Spleen (tissue), 11 donors: ENCODE measurements around the gene KCNQ1. TPM values are rescaled to one million over a fixed set of nuclear protein-coding genes. Genes with fewer than 3 reads are reported as not detected.

Source experiments
- DNase-seq: peaks from one replicate; pipeline ENCODE4 v3.0.0-alpha.2; 2020
- H3K27ac ChIP-seq, 8 donors: fragments of 200-600 bp; sonication (generic) in 7 of 8; 1 replicate in 4 of 8; 2 replicates in 4 of 8; pipeline versions ENCODE4 v1.5.0 to v1.8.0; 2016 to 2021; ENCODE audit warnings: inconsistent platforms in 4 of 8, mild to moderate bottlenecking in 4 of 8, moderate library complexity in 1 of 8
- H3K27me3 ChIP-seq, 7 donors: fragments of 200-600 bp; sonication (generic) in 6 of 7; replicated peaks in 1 of 7; 1 replicate in 4 of 7; 2 replicates in 3 of 7; pipeline versions ENCODE4 v1.5.0 to v1.8.0; 2016 to 2021; ENCODE audit warnings: inconsistent platforms in 3 of 7, mild to moderate bottlenecking in 1 of 7
- H3K36me3 ChIP-seq, 6 donors: fragments of 200-600 bp; sonication (generic) in 5 of 6; 1 replicate in 4 of 6; 2 replicates in 2 of 6; pipeline versions ENCODE4 v1.5.0 to v1.8.0; 2016 to 2021; ENCODE audit warnings: inconsistent platforms in 2 of 6
- H3K4me1 ChIP-seq, 6 donors: fragments of 200-600 bp; sonication (generic) in 5 of 6; 1 replicate in 3 of 6; 2 replicates in 3 of 6; pipeline versions ENCODE4 v1.5.0 to v1.8.0; 2016 to 2021; ENCODE audit warnings: inconsistent platforms in 3 of 6
- H3K4me3 ChIP-seq, 8 donors: fragments of 200-600 bp; sonication (generic) in 7 of 8; 1 replicate in 4 of 8; 2 replicates in 4 of 8; pipeline versions ENCODE4 v1.5.0 to v1.8.0; 2016 to 2021; ENCODE audit warnings: inconsistent platforms in 4 of 8, mild to moderate bottlenecking in 4 of 8, moderate library complexity in 2 of 8
- H3K9me3 ChIP-seq, 8 donors: fragments of 200-600 bp; sonication (generic) in 7 of 8; 1 replicate in 4 of 8; 2 replicates in 4 of 8; pipeline versions ENCODE4 v1.5.0 to v1.8.0; 2016 to 2021; ENCODE audit warnings: inconsistent platforms in 4 of 8
- POLR2A ChIP-seq, 3 donors: fragments of 450-650 bp; IDR thresholded peaks; one replicate each; pipeline ENCODE4 v1.5.1; 2017; ENCODE audit warnings: antibody characterized with exemption in 3 of 3, mild to moderate bottlenecking in 1 of 3
- POLR2AphosphoS5 ChIP-seq, 3 donors: sonication (generic); formaldehyde crosslinking; IDR thresholded peaks; one replicate each; pipeline ENCODE4 v1.5.1; 2017; ENCODE audit warnings: antibody characterized with exemption in 3 of 3
- WGBS, 5 donors: extraction: QIAGEN DNeasy Blood & Tissue Kit in 3 of 5; methylation state at CpG; one replicate each; pipeline versions ENCODE4 v1.1.5 to v1.1.7; 2013 to 2018; 5-methylcytosine and 5-hydroxymethylcytosine counted together
- intact Hi-C: fragments of 100-400 bp; cut with DNase I; formaldehyde crosslinking; loops from one replicate; pipeline ENCODE4 v1.15.0; 2023; ENCODE audit warnings: low total_unique reads
- polyA plus RNA-seq, 3 donors: library from polyadenylated mRNA; stranded (reverse); fragments of 200-250 nt; gene quantifications; one replicate each; pipeline ENCODE4 v1.2.1, GENCODE V29; 2013
- total RNA-seq, 7 donors: library from RNA; depleted of rRNA in 3 of 7; stranded (reverse); fragments of >200 nt in 3 of 7; fragmentation: NEBNext Ultra II Directional in 4 of 7; extraction: Animal tissue kit (Norgen Biotek cat#: 25700) in 4 of 7; gene quantifications; one replicate each; pipeline versions ENCODE4 v1.1.0 to v1.2.1, GENCODE V29; 2016 to 2021
- TF ChIP-seq, protein P1 (sequence below), 11 experiments: fragments of 200-600 bp in 7 of 11; fragments of 450-650 bp in 4 of 11; sonication (generic) in 4 of 11; IDR thresholded peaks in 8 of 11; conservative IDR thresholded peaks in 3 of 11; 1 replicate in 7 of 11; 2 replicates in 4 of 11; pipeline versions ENCODE4 v1.4.0 to v1.8.0; 2016 to 2021; ENCODE audit warnings: antibody characterized with exemption in 11 of 11, inconsistent platforms in 4 of 11, mild to moderate bottlenecking in 1 of 11
- donor health status: healthy with polysubstance abuse.
- donor health status: DM: no; HTN: no; CAD: no; lungs with moderate emphysema.
- donor health status: DM: no; HTN: no; CAD: no.
- donor health status: Bipolar disorder and iron deficiency.
- donor health status: healthy.
- donor health status: DM: no; HTN: no; CAD: no.
- donor health status: DM: yes; HTN: yes; CAD: no.

KCNQ1 gene
- total and polyA plus RNA-seq, 10 donors, result 3.3 to 21.6 (median 13.5) TPM

DNA sequence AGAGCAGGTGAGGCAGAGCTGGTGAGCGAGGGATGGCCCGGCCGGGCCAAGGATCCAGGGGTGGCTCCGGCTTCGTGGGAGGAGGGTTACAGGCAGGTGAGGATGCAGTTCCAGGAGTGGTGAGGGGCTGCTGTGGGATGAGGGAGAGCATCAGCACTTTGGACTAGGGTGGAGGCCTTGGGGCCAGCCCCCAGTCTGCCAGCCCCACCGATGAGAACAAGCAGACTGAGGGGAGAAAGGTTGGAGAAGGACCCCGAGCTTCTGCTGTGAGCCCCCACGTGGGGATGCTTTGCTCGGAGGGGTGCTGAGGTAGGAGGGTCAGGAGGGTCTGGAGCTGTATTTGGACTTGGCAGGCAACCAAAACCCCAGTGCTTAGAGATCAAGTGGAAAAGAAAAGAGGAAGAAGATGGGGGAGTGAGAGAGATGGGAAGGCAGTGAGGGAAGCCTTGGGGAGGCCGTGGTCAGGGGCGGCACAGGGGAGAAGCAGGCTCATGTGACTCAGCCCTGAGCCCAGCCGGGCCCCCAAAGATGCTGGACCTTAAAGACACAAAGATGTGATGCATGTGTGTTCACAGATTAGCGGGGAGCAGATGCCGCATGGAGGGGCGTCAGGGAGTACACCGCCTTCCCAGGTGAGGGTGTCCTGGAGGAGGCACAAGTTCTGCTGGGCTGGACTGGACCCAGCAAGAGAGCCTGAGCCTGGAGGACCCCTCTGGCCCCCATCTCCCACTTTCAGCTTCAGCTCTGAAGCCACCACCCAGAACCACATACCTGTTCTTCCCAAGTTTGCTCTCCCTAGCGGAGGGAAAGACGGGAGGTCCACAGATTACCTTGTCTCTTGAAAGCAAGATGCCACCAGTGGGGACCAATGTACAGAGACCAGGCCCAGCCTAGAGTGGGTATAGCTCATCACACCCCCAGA is 349.5 kb downstream of the KCNQ1 start:
- intact Hi-C loops, result no loop called here
- 64 to 75% (median 70%) methylated on average over 18 of the region's 18 CpGs for WGBS, 5 donors
- Histone ChIP-seq H3K4me1 (peaks cover 0 to 18% (median 13%) of the 10 kb centered on the region in 6 donors), H3K9me3 (no peaks in the 10 kb centered on the region), H3K36me3 (peaks cover 0 to 4% (median 0%) of the 10 kb centered on the region in 6 donors), H3K27me3 (peaks cover 0 to 30% (median 0%) of the 10 kb centered on the region in 7 donors), H3K4me3 (no peak overlapping the region), H3K27ac (no peak overlapping the region)
- TF ChIP-seq POLR2AphosphoS5 (IDR thresholded peaks at IDR 0.05) (no peak), POLR2A (IDR thresholded peaks at IDR 0.05) (no peak)
- TF ChIP-seq, protein P1, sequence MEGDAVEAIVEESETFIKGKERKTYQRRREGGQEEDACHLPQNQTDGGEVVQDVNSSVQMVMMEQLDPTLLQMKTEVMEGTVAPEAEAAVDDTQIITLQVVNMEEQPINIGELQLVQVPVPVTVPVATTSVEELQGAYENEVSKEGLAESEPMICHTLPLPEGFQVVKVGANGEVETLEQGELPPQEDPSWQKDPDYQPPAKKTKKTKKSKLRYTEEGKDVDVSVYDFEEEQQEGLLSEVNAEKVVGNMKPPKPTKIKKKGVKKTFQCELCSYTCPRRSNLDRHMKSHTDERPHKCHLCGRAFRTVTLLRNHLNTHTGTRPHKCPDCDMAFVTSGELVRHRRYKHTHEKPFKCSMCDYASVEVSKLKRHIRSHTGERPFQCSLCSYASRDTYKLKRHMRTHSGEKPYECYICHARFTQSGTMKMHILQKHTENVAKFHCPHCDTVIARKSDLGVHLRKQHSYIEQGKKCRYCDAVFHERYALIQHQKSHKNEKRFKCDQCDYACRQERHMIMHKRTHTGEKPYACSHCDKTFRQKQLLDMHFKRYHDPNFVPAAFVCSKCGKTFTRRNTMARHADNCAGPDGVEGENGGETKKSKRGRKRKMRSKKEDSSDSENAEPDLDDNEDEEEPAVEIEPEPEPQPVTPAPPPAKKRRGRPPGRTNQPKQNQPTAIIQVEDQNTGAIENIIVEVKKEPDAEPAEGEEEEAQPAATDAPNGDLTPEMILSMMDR (IDR thresholded peaks at IDR 0.05 in 8 of 11, conservative IDR thresholded peaks at IDR 0.05 in 3 of 11), result no peak
- peak; percentile 55 for DNase-seq

DNA sequence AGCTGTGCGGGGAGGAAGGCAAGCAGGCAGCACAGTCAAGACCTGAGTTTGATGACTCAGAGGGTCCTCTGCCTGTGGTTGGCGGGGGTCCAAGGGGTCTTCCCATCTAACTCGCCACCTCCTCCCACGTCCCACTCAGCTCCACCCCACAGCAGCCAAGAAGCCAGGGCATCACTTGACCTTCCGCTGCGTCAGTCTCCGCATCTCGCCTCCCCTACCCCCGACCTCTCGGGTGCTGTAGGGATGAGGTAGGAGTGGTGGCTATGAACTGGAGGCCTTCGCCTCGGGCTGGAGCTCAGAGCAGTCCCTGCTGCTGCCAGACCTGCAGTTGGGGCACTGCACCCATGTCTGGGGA is 350.1 kb downstream of the KCNQ1 start:
- Histone ChIP-seq H3K9me3 (no peaks in the 10 kb centered on the region), H3K4me3 (no peak overlapping the region), H3K27me3 (peaks cover 0 to 30% (median 0%) of the 10 kb centered on the region in 7 donors), H3K4me1 (peaks cover 0 to 18% (median 14%) of the 10 kb centered on the region in 6 donors), H3K36me3 (peaks cover 0 to 4% (median 0%) of the 10 kb centered on the region in 6 donors), H3K27ac (no peak overlapping the region)
- whole genome bisulfite sequencing, 5 donors, result 84 to 90% (median 86%) methylated on average over 9 to 12 of the region's 12 CpGs
- intact Hi-C loops, result no loop called here
- TF ChIP-seq POLR2A (IDR thresholded peaks at IDR 0.05) (no peak), POLR2AphosphoS5 (IDR thresholded peaks at IDR 0.05) (no peak)
- TF ChIP-seq, protein P1 (IDR thresholded peaks at IDR 0.05 in 8 of 11, conservative IDR thresholded peaks at IDR 0.05 in 3 of 11), result no peak
- peak; percentile 44 for DNase-seq

DNA sequence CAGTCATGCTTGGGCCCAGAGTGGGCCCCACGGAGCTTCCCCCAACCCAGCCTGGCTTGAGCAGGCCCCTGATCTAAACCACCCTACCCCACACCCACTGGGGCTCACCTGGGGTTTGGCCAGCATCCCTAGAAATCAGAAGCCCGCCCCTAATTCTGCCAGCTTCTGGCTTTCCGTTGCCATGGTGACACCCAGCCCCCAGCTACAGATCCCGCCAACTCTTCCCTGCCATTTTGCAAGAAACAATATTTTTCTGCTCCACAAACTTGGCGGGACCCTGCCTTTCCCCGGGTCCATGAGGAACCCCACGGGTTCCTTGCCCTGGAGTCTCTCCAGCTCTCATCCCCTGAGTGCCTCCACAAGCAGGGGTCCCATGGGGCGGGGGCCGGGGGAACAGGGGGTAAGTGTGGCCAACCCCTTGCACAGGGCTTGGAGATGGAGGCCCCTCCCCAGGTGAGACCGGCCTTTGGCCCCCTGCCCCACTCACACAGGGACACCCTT is 350.7 kb downstream of the KCNQ1 start:
- intact Hi-C loops, result no loop called here
- WGBS, 5 donors, result 89 to 93% (median 92%) methylated on average over 7 to 10 of the region's 10 CpGs
- no peak for TF ChIP-seq POLR2A (IDR thresholded peaks at IDR 0.05)
- no peak for TF ChIP-seq POLR2AphosphoS5 (IDR thresholded peaks at IDR 0.05)
- TF ChIP-seq, protein P1 (IDR thresholded peaks at IDR 0.05 in 8 of 11, conservative IDR thresholded peaks at IDR 0.05 in 3 of 11), result no peak

DNA sequence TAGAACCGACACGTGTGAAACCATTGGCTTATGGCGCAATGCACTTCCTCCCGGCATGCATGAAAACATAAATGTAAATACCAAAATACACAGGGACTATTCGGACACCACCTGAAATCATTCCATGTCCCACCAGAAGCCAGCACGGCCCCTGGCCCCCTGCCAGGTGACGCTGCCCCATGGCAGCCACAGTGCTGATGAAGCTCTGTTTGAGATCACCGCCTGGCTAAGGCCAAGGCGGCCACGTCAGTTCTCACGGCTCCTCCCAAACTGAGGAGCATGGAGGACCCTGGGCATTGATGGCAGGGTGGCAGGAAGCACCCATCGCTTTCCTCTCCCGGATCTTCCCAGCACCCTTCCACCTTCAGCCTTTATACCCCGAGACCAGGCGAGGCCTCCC is 351.3 kb downstream of the KCNQ1 start:
- H3K27ac ChIP-seq, result no peak overlapping the region
- 82 to 94% (median 93%) methylated on average over 14 to 15 of the region's 15 CpGs for WGBS, 5 donors
- H3K4me3 ChIP-seq, result no peak overlapping the region
- H3K27me3 ChIP-seq, result peaks cover 0 to 20% (median 0%) of the 10 kb centered on the region in 7 donors
- intact Hi-C loops, result no loop called here
- H3K4me1 ChIP-seq, result peaks cover 0 to 19% (median 14%) of the 10 kb centered on the region in 6 donors
- peaks cover 0 to 4% (median 0%) of the 10 kb centered on the region in 6 donors for H3K36me3 ChIP-seq
- no peak for TF ChIP-seq POLR2AphosphoS5 (IDR thresholded peaks at IDR 0.05)
- TF ChIP-seq, protein P1 (IDR thresholded peaks at IDR 0.05 in 8 of 11, conservative IDR thresholded peaks at IDR 0.05 in 3 of 11), result no peak
- no peak for TF ChIP-seq POLR2A (IDR thresholded peaks at IDR 0.05)
- no peaks in the 10 kb centered on the region for H3K9me3 ChIP-seq
- peak; percentile 35 for DNase-seq

More for the DNA sequence above, 350.7 kb downstream of the KCNQ1 start:
- Histone ChIP-seq H3K27me3 (peaks cover 0 to 25% (median 0%) of the 10 kb centered on the region in 7 donors), H3K36me3 (peaks cover 0 to 4% (median 0%) of the 10 kb centered on the region in 6 donors), H3K4me3 (no peak overlapping the region), H3K9me3 (no peaks in the 10 kb centered on the region), H3K27ac (no peak overlapping the region), H3K4me1 (peaks cover 0 to 21% (median 16%) of the 10 kb centered on the region in 6 donors)
- peak; percentile 64 for DNase-seq
